IMR-90 (cell line): ENCODE data around the gene OR1J1. TPM values are rescaled to one million over a fixed set of nuclear protein-coding genes. Genes with fewer than 3 reads are reported as not detected.

Experiments
- ATAC-seq: fragments of 200-7000 bp; cut with Tn5 transposase; 2 replicates; pipeline ENCODE4 v1.9.1; 2020; ENCODE audit warnings: low read depth, mild to moderate bottlenecking, moderate library complexity
- BruUV-seq: library from RNA; stranded (reverse); fragments of 400-500 nt; replicated peaks from 2 replicates; lab custom pipeline; 2021; lab: Mats Ljungman, UMichigan
- CTCF ChIA-PET: fragments of 300-600 bp; formaldehyde crosslinking; extraction: SDS; loops from one replicate; lab custom pipeline; 2021; ENCODE audit warnings: antibody characterized with exemption; lab: Yijun Ruan, JAX
- POLR2A ChIA-PET: fragments of 300-600 bp; sonication (Branson Sonifier 250); formaldehyde crosslinking; loops from one replicate; lab custom pipeline; 2022; ENCODE audit warnings: antibody characterized with exemption; ENCODE audit not compliant: unreplicated experiment; lab: Charles Lee
- DNase-seq: peaks from one replicate; pipeline ENCODE4 v3.0.0; 2013
- H2AFZ ChIP-seq: replicated peaks from 2 replicates; pipeline ENCODE3; 2013; ENCODE audit warnings: low read length, mild to moderate bottlenecking; ENCODE audit not compliant: poor library complexity
- H2AK5ac ChIP-seq: 2 replicates; pipeline ENCODE4 v1.6.1; 2013; ENCODE audit warnings: low read depth, low read length, inconsistent platforms
- H2AK9ac ChIP-seq: replicated peaks from 2 replicates; pipeline ENCODE3; 2013; ENCODE audit warnings: mild to moderate bottlenecking, low read depth, low read length, moderate library complexity; ENCODE audit not compliant: poor library complexity
- H2BK120ac ChIP-seq: 2 replicates; pipeline ENCODE4 v1.6.1; 2013; ENCODE audit warnings: low read depth, low read length, inconsistent platforms
- H2BK15ac ChIP-seq: 3 replicates; pipeline ENCODE4 v1.6.1; 2013; ENCODE audit warnings: low read depth, low read length, inconsistent platforms
- H2BK20ac ChIP-seq: 2 replicates; pipeline ENCODE4 v1.6.1; 2013; ENCODE audit warnings: low read depth, mild to moderate bottlenecking, inconsistent platforms, low read length, moderate library complexity
- H2BK5ac ChIP-seq: 2 replicates; pipeline ENCODE4 v1.6.1; 2013; ENCODE audit warnings: mild to moderate bottlenecking, low read depth, low read length, inconsistent platforms; ENCODE audit not compliant: poor library complexity, severe bottlenecking
- H3K14ac ChIP-seq: replicated peaks from 2 replicates; pipeline ENCODE4 v1.6.1; 2013; ENCODE audit warnings: low read depth, low read length, inconsistent platforms
- H3K18ac ChIP-seq: 2 replicates; pipeline ENCODE4 v1.6.1; 2013; ENCODE audit warnings: low read depth, low read length, control low read depth
- H3K23ac ChIP-seq: 2 replicates; pipeline ENCODE4 v1.6.1; 2013; ENCODE audit warnings: low read depth, low read length, inconsistent platforms
- H3K27ac ChIP-seq: 2 replicates; pipeline ENCODE4 v1.5.1; 2013; ENCODE audit warnings: mild to moderate bottlenecking, control low read depth, low read length; ENCODE audit not compliant: insufficient read depth
- H3K27me3 ChIP-seq: 2 replicates; pipeline ENCODE4 v1.6.1; 2013; ENCODE audit warnings: low read length; ENCODE audit not compliant: control insufficient read depth, insufficient read depth
- H3K36me3 ChIP-seq: 2 replicates; pipeline ENCODE4 v1.6.1; 2013; ENCODE audit warnings: low read length, mixed read lengths; ENCODE audit not compliant: control insufficient read depth, insufficient read depth
- H3K4ac ChIP-seq: 2 replicates; pipeline ENCODE4 v1.6.1; 2013; ENCODE audit warnings: low read depth, low read length, inconsistent platforms
- H3K4me1 ChIP-seq: 2 replicates; pipeline ENCODE4 v1.6.1; 2013; ENCODE audit warnings: low read length, mixed read lengths; ENCODE audit not compliant: control insufficient read depth, insufficient read depth
- H3K4me2 ChIP-seq: 2 replicates; pipeline ENCODE4 v1.6.1; 2013; ENCODE audit warnings: low read depth, mild to moderate bottlenecking, control low read depth, low read length, moderate library complexity
- H3K4me3 ChIP-seq: 2 replicates; pipeline ENCODE4 v1.5.1; 2013; ENCODE audit warnings: low read depth, mild to moderate bottlenecking, control low read depth, low read length, moderate library complexity; ENCODE audit not compliant: insufficient read depth
- H3K56ac ChIP-seq: 2 replicates; pipeline ENCODE4 v1.6.1; 2013; ENCODE audit warnings: low read length, inconsistent platforms; ENCODE audit not compliant: insufficient read depth; ENCODE audit errors: extremely low read depth
- H3K79me1 ChIP-seq, 2 experiments: 2 replicates each; pipeline ENCODE4 v1.6.1; 2013; ENCODE audit warnings: low read length in 2 of 2, inconsistent platforms in 1 of 2, low read depth in 1 of 2
- H3K9ac ChIP-seq: 2 replicates; pipeline ENCODE4 v1.6.1; 2013; ENCODE audit warnings: low read depth, low read length, control low read depth
- H3K9me1 ChIP-seq: 2 replicates; pipeline ENCODE4 v1.6.1; 2013; ENCODE audit warnings: low read length, inconsistent platforms; ENCODE audit not compliant: insufficient read depth
- H3K9me3 ChIP-seq: 2 replicates; pipeline ENCODE4 v1.6.1; 2013; ENCODE audit warnings: low read length; ENCODE audit not compliant: control insufficient read depth, insufficient read depth
- H4K20me1 ChIP-seq: 2 replicates; pipeline ENCODE4 v1.6.1; 2013; ENCODE audit warnings: low read length, inconsistent platforms; ENCODE audit not compliant: insufficient read depth
- H4K5ac ChIP-seq: 2 replicates; pipeline ENCODE4 v1.6.1; 2013; ENCODE audit warnings: mild to moderate bottlenecking, low read depth, low read length, control low read depth
- H4K8ac ChIP-seq, 2 experiments: 2 replicates each; pipeline ENCODE4 v1.6.1; 2013; ENCODE audit warnings: low read depth in 2 of 2, low read length in 2 of 2, control low read depth in 1 of 2, inconsistent platforms in 1 of 2
- H4K91ac ChIP-seq: 2 replicates; pipeline ENCODE4 v1.6.1; 2013; ENCODE audit warnings: low read depth, low read length, inconsistent platforms; ENCODE audit not compliant: insufficient read depth
- BHLHE40 ChIP-seq: fragments of 150-350 bp; IDR thresholded peaks from 2 replicates; pipeline ENCODE4 v1.6.1; 2016; ENCODE audit warnings: mild to moderate bottlenecking, low read depth, low read length
- CEBPB ChIP-seq: IDR thresholded peaks from 2 replicates; pipeline ENCODE4 v1.6.1; 2012; ENCODE audit warnings: low read depth, low read length, improper control_type of control experiment
- CHD1 ChIP-seq: IDR thresholded peaks from 2 replicates; pipeline ENCODE4 v1.6.1; 2012; ENCODE audit warnings: low read depth, low read length, improper control_type of control experiment
- ELK1 ChIP-seq: fragments of 150-350 bp; IDR thresholded peaks from 2 replicates; pipeline ENCODE4 v1.6.1; 2016; ENCODE audit warnings: low read depth, mild to moderate bottlenecking, low read length, moderate library complexity, borderline replicate concordance
- MAFK ChIP-seq: IDR thresholded peaks from 2 replicates; pipeline ENCODE4 v1.6.1; 2012; ENCODE audit warnings: low read depth, low read length, improper control_type of control experiment
- MXI1 ChIP-seq: IDR thresholded peaks from 2 replicates; pipeline ENCODE4 v1.6.1; 2012; ENCODE audit warnings: low read depth, mild to moderate bottlenecking, low read length, moderate library complexity, borderline replicate concordance
- NFE2L2 ChIP-seq: fragments of 150-350 bp; IDR thresholded peaks from 2 replicates; pipeline ENCODE4 v1.6.1; 2016; ENCODE audit warnings: low read depth, mild to moderate bottlenecking, low read length
- POLR2A ChIP-seq: IDR thresholded peaks from 2 replicates; pipeline ENCODE4 v1.6.1; 2012; ENCODE audit warnings: mild to moderate bottlenecking, low read depth, low read length
- RAD21 ChIP-seq: IDR thresholded peaks from 2 replicates; pipeline ENCODE4 v1.6.1; 2012; ENCODE audit warnings: low read length, improper control_type of control experiment
- RCOR1 ChIP-seq: IDR thresholded peaks from 2 replicates; pipeline ENCODE4 v1.6.1; 2012; ENCODE audit warnings: mild to moderate bottlenecking, low read length, improper control_type of control experiment; ENCODE audit not compliant: insufficient replicate concordance
- RFX5 ChIP-seq: IDR thresholded peaks from 2 replicates; pipeline ENCODE4 v1.8.0; 2012; ENCODE audit warnings: low read depth, mild to moderate bottlenecking, low read length, moderate library complexity
- WGBS, 2 experiments: methylation state at CpG; one replicate each; pipeline versions ENCODE4 v1.1.5 to v1.1.7; 2013; ENCODE audit warnings: missing lambda C conversion rate in 2 of 2; ENCODE audit not compliant: insufficient read length in 1 of 2; ENCODE audit errors: extremely low coverage in 2 of 2; 5-methylcytosine and 5-hydroxymethylcytosine counted together
- dilution Hi-C: fragments of 300-500 bp; cut with HindIII; formaldehyde crosslinking; loops from one replicate; pipeline ENCODE4 v1.14.3; 2018; ENCODE audit warnings: low sequenced_read_pairs; ENCODE audit not compliant: unreplicated experiment
- in situ Hi-C: fragments of 300-500 bp; cut with MboI; formaldehyde crosslinking; loops from 3 replicates; pipeline ENCODE4 v1.14.3; 2019; ENCODE audit warnings: low sequenced_read_pairs, inconsistent platforms, mixed read lengths
- intact Hi-C: fragments of 100-400 bp; cut with micrococcal nuclease; formaldehyde crosslinking; loops from 2 replicates; pipeline ENCODE4 v1.10.0; 2022
- polyA plus RNA-seq, 3 experiments: library from polyadenylated mRNA; depleted of rRNA; stranded (reverse); fragments of >200 nt; gene quantifications; 2 replicates each; pipeline ENCODE4 v1.2.3, GENCODE V29; 2012; ENCODE audit warnings: low replicate concordance in 1 of 3
- total RNA-seq: library from RNA; depleted of rRNA; stranded (reverse); fragments of >200 nt; gene quantifications from 2 replicates; pipeline ENCODE4 v1.2.3, GENCODE V29; 2012
- TF ChIP-seq, protein P1 (sequence below): conservative IDR thresholded peaks from 2 replicates; pipeline ENCODE4 v1.5.1; 2012; ENCODE audit warnings: mild to moderate bottlenecking, low read depth, low read length, improper control_type of control experiment
- TF ChIP-seq, protein P2 (sequence below): fragments of 150-350 bp; IDR thresholded peaks from 2 replicates; pipeline ENCODE4 v1.6.1; 2017; ENCODE audit warnings: mild to moderate bottlenecking, antibody characterized with exemption, low read length, low read depth

Gene OR1J1
- total and polyA plus RNA-seq, 2 of the 4 experiments (the other 2 are of a cell fraction), result not detected

DNA sequence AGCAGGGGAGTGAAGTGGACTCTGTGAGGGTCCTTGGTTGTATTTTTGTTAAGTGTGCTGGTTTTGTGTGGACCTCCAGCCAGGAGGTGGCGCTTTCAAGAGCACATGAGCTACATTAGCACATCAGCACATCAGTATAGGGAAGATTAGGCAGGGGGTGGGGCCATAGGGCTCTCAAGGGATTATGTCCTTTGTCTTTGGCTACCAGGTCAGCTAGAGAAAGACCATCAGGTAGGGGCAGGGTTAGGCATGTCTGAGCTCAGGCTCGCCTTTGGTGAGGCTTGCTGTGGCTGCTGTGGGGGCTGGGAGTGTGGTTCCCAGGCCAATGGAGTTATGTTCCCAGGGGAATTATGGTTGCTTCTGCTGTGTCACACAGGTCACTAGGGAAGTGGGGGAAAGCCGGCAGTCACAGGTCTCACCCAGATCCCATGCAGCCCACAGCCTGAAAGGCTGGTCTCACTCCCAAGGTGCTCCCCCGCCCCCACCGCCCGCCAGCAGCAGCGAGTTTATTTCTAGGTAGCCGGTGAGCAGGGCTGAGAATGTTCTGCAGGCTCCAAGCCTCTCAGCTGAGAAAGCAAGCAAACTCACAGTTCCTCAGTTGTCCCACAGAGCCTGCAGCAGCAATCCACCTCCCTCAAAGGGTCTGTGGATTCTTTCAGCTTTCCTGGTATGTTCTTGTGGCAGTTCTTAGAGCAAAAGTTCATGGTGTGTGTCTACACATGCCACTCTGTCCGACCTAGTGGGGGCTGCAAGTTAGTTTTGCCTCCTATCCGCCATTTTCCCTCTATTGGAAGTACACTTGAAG, 13.7 kb downstream of the OR1J1 start:
- Histone ChIP-seq H3K4ac (peak overlapping the region; percentile 49), H2AK9ac (peak overlapping the region; percentile 1), H4K5ac (peak overlapping the region; percentile 90), H3K4me2 (peak overlapping the region; percentile 85), H2AFZ (peak overlapping the region; percentile 27), H2BK5ac (no peak overlapping the region), H2BK120ac (peak overlapping the region; percentile 66), H3K9ac (peak overlapping the region; percentile 44; the same call in 1 of the 2 replicates), H4K20me1 (no peaks in the 10 kb centered on the region), H3K14ac (peak overlapping the region; percentile 67), H3K27ac (peak overlapping the region; percentile 15; the same call in 1 of the 2 replicates), H2BK15ac (peak overlapping the region; percentile 45; the same call in 2 of the 3 replicates), H3K4me3 (no peak overlapping the region), H3K27me3 (no peaks in the 10 kb centered on the region; the same call in 1 of the 2 replicates), H3K56ac (peak overlapping the region; percentile 50), H3K36me3 (no peaks in the 10 kb centered on the region), H2AK5ac (peak overlapping the region; percentile 45; the same call in 1 of the 2 replicates), H3K9me3 (no peaks in the 10 kb centered on the region), H4K91ac (peak overlapping the region; percentile 47; the same call in 1 of the 2 replicates), H3K18ac (0 out of 2 replicates have a peak overlapping the region, but pooled peaks have one; percentile 39), H3K23ac (peak overlapping the region; percentile 10; the same call in 1 of the 2 replicates), H4K8ac (peak overlapping the region; percentile 78 to 83), H3K4me1 (no peaks in the 10 kb centered on the region; the same call in 1 of the 2 replicates), H2BK20ac (peak overlapping the region; percentile 46), H3K79me1 (no peaks in the 10 kb centered on the region), H3K9me1 (no peaks in the 10 kb centered on the region)
- WGBS, 2 experiments, result 100% methylated on average over 1 of the region's 10 CpGs; no CpG with 5 or more reads in 1 of the 2 experiments
- BruUV-seq, result no TSS peak
- intact Hi-C loops (no loop called here), dilution Hi-C loops (no loop called here), in situ Hi-C loops (loop anchor here (5.0 kb wide), 1 partner anchor 348 kb away; no protein-coding TSS in a partner anchor)
- POLR2A ChIA-PET, result interaction anchor here (0.8 kb wide), 1 partner anchor 18 kb away, joined by 4 read pairs; no protein-coding TSS in a partner anchor
- CTCF ChIA-PET, result interaction anchor here (1.3 to 2.0 kb wide), 2 partner anchors 10 to 344 kb away, joined by 3 to 7 read pairs; no protein-coding TSS in a partner anchor
- ATAC-seq, result no peak
- no peak for DNase-seq
- no peak for TF ChIP-seq RCOR1
- TF ChIP-seq RFX5, result no peak
- no peak for TF ChIP-seq ELK1
- no peak for TF ChIP-seq MAFK
- TF ChIP-seq RAD21, result no peak
- no peak for TF ChIP-seq CHD1
- TF ChIP-seq, protein P1, sequence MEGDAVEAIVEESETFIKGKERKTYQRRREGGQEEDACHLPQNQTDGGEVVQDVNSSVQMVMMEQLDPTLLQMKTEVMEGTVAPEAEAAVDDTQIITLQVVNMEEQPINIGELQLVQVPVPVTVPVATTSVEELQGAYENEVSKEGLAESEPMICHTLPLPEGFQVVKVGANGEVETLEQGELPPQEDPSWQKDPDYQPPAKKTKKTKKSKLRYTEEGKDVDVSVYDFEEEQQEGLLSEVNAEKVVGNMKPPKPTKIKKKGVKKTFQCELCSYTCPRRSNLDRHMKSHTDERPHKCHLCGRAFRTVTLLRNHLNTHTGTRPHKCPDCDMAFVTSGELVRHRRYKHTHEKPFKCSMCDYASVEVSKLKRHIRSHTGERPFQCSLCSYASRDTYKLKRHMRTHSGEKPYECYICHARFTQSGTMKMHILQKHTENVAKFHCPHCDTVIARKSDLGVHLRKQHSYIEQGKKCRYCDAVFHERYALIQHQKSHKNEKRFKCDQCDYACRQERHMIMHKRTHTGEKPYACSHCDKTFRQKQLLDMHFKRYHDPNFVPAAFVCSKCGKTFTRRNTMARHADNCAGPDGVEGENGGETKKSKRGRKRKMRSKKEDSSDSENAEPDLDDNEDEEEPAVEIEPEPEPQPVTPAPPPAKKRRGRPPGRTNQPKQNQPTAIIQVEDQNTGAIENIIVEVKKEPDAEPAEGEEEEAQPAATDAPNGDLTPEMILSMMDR, result no peak
- no peak for TF ChIP-seq CEBPB
- no peak for TF ChIP-seq POLR2A
- no peak for TF ChIP-seq MXI1
- TF ChIP-seq, protein P2, sequence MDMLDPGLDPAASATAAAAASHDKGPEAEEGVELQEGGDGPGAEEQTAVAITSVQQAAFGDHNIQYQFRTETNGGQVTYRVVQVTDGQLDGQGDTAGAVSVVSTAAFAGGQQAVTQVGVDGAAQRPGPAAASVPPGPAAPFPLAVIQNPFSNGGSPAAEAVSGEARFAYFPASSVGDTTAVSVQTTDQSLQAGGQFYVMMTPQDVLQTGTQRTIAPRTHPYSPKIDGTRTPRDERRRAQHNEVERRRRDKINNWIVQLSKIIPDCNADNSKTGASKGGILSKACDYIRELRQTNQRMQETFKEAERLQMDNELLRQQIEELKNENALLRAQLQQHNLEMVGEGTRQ, result no peak
- no peak for TF ChIP-seq NFE2L2
- TF ChIP-seq BHLHE40, result no peak
